ENCODE measurements around the gene PCNX1. TPM values are rescaled to one million over a fixed set of nuclear protein-coding genes. Genes with fewer than 3 reads are reported as not detected.
"Not testable (repeated sequence)": the region's sequence is repeated elsewhere in the genome, so short reads cannot be mapped to it uniquely, and the experiment has no call there.

The PCNX1 gene
- total RNA-seq, 2 experiments from 2014 or later, result 31.0 to 37.4 TPM

GRCh38 chr14:71115821-71116567, 208.7 kb downstream of the PCNX1 start:
- Mint-ChIP-seq H3K9me3 (no peaks in the 10 kb centered on the region), H3K4me1 (peaks cover 20% of the 10 kb centered on the region), H3K4me3 (no peak overlapping the region), H3K27ac (no peak overlapping the region), H3K27me3 (no peaks in the 10 kb centered on the region), H3K36me3 (peaks cover 3% of the 10 kb centered on the region)
- DNase-seq, result no peak

- Mint-ChIP-seq H3K27ac (no peak overlapping the region), H3K36me3 (peaks cover 3% of the 10 kb centered on the region), H3K4me3 (no peak overlapping the region), H3K27me3 (no peaks in the 10 kb centered on the region), H3K4me1 (peaks cover 20% of the 10 kb centered on the region), H3K9me3 (no peaks in the 10 kb centered on the region)
- no peak for DNase-seq
Observed at GRCh38 chr14:71116568-71117122, 209.4 kb downstream of the PCNX1 start.

GRCh38 chr14:71117839-71118743, 210.8 kb downstream of the PCNX1 start:
- Mint-ChIP-seq H3K27me3 (no peaks in the 10 kb centered on the region), H3K4me1 (peaks cover 20% of the 10 kb centered on the region), H3K9me3 (no peaks in the 10 kb centered on the region), H3K27ac (peak overlapping the region; percentile 72), H3K36me3 (peaks cover 1% of the 10 kb centered on the region), H3K4me3 (no peak overlapping the region)
- no peak for DNase-seq

- peak overlapping the region; percentile 72 for H3K27ac Mint-ChIP-seq
- DNase-seq, result no peak
- peaks cover 20% of the 10 kb centered on the region for H3K4me1 Mint-ChIP-seq
- H3K27me3 Mint-ChIP-seq, result no peaks in the 10 kb centered on the region
- no peaks in the 10 kb centered on the region for H3K9me3 Mint-ChIP-seq
- peaks cover 1% of the 10 kb centered on the region for H3K36me3 Mint-ChIP-seq
- H3K4me3 Mint-ChIP-seq, result no peak overlapping the region
Observed at GRCh38 chr14:71119075-71119474, 211.8 kb downstream of the PCNX1 start.

GRCh38 chr14:71119832-71120231, 212.6 kb downstream of the PCNX1 start:
- Mint-ChIP-seq H3K9me3 (no peaks in the 10 kb centered on the region), H3K4me3 (no peak overlapping the region), H3K27ac (no peak overlapping the region), H3K36me3 (peaks cover 3% of the 10 kb centered on the region), H3K4me1 (peaks cover 20% of the 10 kb centered on the region), H3K27me3 (no peaks in the 10 kb centered on the region)
- DNase-seq, result no peak

- DNase-seq, result no peak
- no peaks in the 10 kb centered on the region for H3K9me3 Mint-ChIP-seq
- H3K4me1 Mint-ChIP-seq, result peaks cover 20% of the 10 kb centered on the region
- H3K36me3 Mint-ChIP-seq, result peaks cover 3% of the 10 kb centered on the region
- no peaks in the 10 kb centered on the region for H3K27me3 Mint-ChIP-seq
- no peak overlapping the region for H3K4me3 Mint-ChIP-seq
- H3K27ac Mint-ChIP-seq, result no peak overlapping the region
Observed at GRCh38 chr14:71121001-71121400, 213.7 kb downstream of the PCNX1 start.

GRCh38 chr14:71121711-71122110, 214.5 kb downstream of the PCNX1 start:
- H3K36me3 Mint-ChIP-seq, result peaks cover 3% of the 10 kb centered on the region
- H3K4me1 Mint-ChIP-seq, result peaks cover 20% of the 10 kb centered on the region
- H3K27ac Mint-ChIP-seq, result no peak overlapping the region
- no peaks in the 10 kb centered on the region for H3K9me3 Mint-ChIP-seq
- no peak overlapping the region for H3K4me3 Mint-ChIP-seq
- DNase-seq, result no peak
- no peaks in the 10 kb centered on the region for H3K27me3 Mint-ChIP-seq

- Mint-ChIP-seq H3K9me3 (no peaks in the 10 kb centered on the region), H3K4me3 (no peak overlapping the region), H3K27ac (no peak overlapping the region)
Observed at GRCh38 chr14:71122866-71123565, 215.8 kb downstream of the PCNX1 start.

GRCh38 chr14:71123579-71124135, 216.4 kb downstream of the PCNX1 start:
- Mint-ChIP-seq H3K4me1 (peaks cover 9% of the 10 kb centered on the region), H3K4me3 (no peak overlapping the region), H3K27me3 (no peaks in the 10 kb centered on the region), H3K27ac (no peak overlapping the region), H3K36me3 (peaks cover 1% of the 10 kb centered on the region), H3K9me3 (no peaks in the 10 kb centered on the region)
- no peak for DNase-seq

More at GRCh38 chr14:71122866-71123565, 215.8 kb downstream of the PCNX1 start:
- Mint-ChIP-seq H3K4me1 (peaks cover 15% of the 10 kb centered on the region), H3K27me3 (no peaks in the 10 kb centered on the region), H3K36me3 (peaks cover 1% of the 10 kb centered on the region)
- DNase-seq, result no peak

GRCh38 chr14:71129716-71130490, 222.6 kb downstream of the PCNX1 start:
- H3K4me3 Mint-ChIP-seq, H3K27me3 Mint-ChIP-seq, DNase-seq, H3K27ac Mint-ChIP-seq, H3K4me1 Mint-ChIP-seq, H3K9me3 Mint-ChIP-seq, H3K36me3 Mint-ChIP-seq: not testable (repeated sequence)

GRCh38 chr14:71130491-71131179, 223.4 kb downstream of the PCNX1 start:
- Mint-ChIP-seq H3K4me3 (no peak overlapping the region), H3K36me3 (no peaks in the 10 kb centered on the region), H3K9me3 (no peaks in the 10 kb centered on the region), H3K4me1 (peaks cover 2% of the 10 kb centered on the region), H3K27me3 (no peaks in the 10 kb centered on the region), H3K27ac (no peak overlapping the region)
- no peak for DNase-seq

GRCh38 chr14:71133296-71133695, 226.0 kb downstream of the PCNX1 start:
- Mint-ChIP-seq H3K9me3 (no peaks in the 10 kb centered on the region), H3K4me1 (peaks cover 2% of the 10 kb centered on the region), H3K27ac (no peak overlapping the region), H3K4me3 (no peak overlapping the region), H3K36me3 (no peaks in the 10 kb centered on the region), H3K27me3 (no peaks in the 10 kb centered on the region)
- DNase-seq, result no peak

- Mint-ChIP-seq H3K27ac (no peak overlapping the region), H3K4me3 (no peak overlapping the region), H3K4me1 (peaks cover 1% of the 10 kb centered on the region), H3K9me3 (no peaks in the 10 kb centered on the region), H3K27me3 (no peaks in the 10 kb centered on the region), H3K36me3 (no peaks in the 10 kb centered on the region)
- no peak for DNase-seq
Observed at GRCh38 chr14:71135496-71135895, 228.2 kb downstream of the PCNX1 start.
